Panc1 (cell line): ENCODE measurements around the gene SHISAL1.

Experiments used
- CTCF ChIP-seq: fragments of 450-650 bp; IDR thresholded peaks from 2 replicates; pipeline ENCODE4 v1.5.1; 2017; ENCODE audit warnings: mild to moderate bottlenecking
- REST ChIP-seq, 2 experiments: IDR thresholded peaks; 2 replicates each; pipeline ENCODE4 v1.6.1; 2011 to 2012; ENCODE audit warnings: low read depth in 2 of 2, control low read depth in 1 of 2, low read length in 1 of 2, mild to moderate bottlenecking in 1 of 2, moderate library complexity in 1 of 2; ENCODE audit not compliant: insufficient read depth in 1 of 2
- SIN3A ChIP-seq: IDR thresholded peaks from 2 replicates; pipeline ENCODE4 v1.6.1; 2012; ENCODE audit warnings: low read depth, mild to moderate bottlenecking, low read length, moderate library complexity, borderline replicate concordance; ENCODE audit not compliant: insufficient read depth

GRCh38 chr22:44301039-44301438 is 11.7 kb downstream of the SHISAL1 start:
- TF ChIP-seq CTCF (no peak), SIN3A (no peak), REST (IDR thresholded peaks at IDR 0.05; ENCODE audit: insufficient read depth in 1 of 2, low read depth in 2 of 2, low read length in 1 of 2) (no peak)
